Epithelial cell of esophagus (primary cell): ENCODE measurements around the gene SCGB3A2.

Source experiments
- DNase-seq: peaks from one replicate; pipeline ENCODE4 v3.0.0; 2010; ENCODE audit warnings: low read depth
- H3K4me3 ChIP-seq: 2 replicates; pipeline ENCODE4 v1.5.1; 2011; ENCODE audit warnings: mild to moderate bottlenecking, low read length, control low read depth
- CTCF ChIP-seq: IDR thresholded peaks from 2 replicates; pipeline ENCODE4 v1.5.1; 2011; ENCODE audit warnings: low read depth, mild to moderate bottlenecking, low read length, control low read depth, inconsistent platforms; ENCODE audit not compliant: insufficient read depth; ENCODE audit errors: missing control alignments

Gene SCGB3A2

GRCh38 chr5:147918899-147919298, 40.4 kb downstream of the SCGB3A2 start:
- H3K4me3 ChIP-seq, result no peak overlapping the region
- DNase-seq, result peak; percentile 59
- no peak for TF ChIP-seq CTCF

- H3K4me3 ChIP-seq, result no peak overlapping the region
- no peak for TF ChIP-seq CTCF
- DNase-seq, result no peak
Measured at GRCh38 chr5:147920420-147921030, 42.0 kb downstream of the SCGB3A2 start.

- no peak for TF ChIP-seq CTCF
- no peak for DNase-seq
- no peak overlapping the region for H3K4me3 ChIP-seq
Measured at GRCh38 chr5:147921136-147921535, 42.6 kb downstream of the SCGB3A2 start.

- no peak for TF ChIP-seq CTCF
- no peak for DNase-seq
- no peak overlapping the region for H3K4me3 ChIP-seq
Measured at GRCh38 chr5:147925020-147925419, 46.5 kb downstream of the SCGB3A2 start.

GRCh38 chr5:147927901-147928300, 49.4 kb downstream of the SCGB3A2 start:
- DNase-seq, result no peak
- TF ChIP-seq CTCF, result no peak
- no peak overlapping the region for H3K4me3 ChIP-seq

GRCh38 chr5:147930769-147931168, 52.3 kb downstream of the SCGB3A2 start:
- H3K4me3 ChIP-seq, result no peak overlapping the region
- DNase-seq, result no peak
- TF ChIP-seq CTCF, result no peak
